Measurements from ENCODE around the gene SPON1. TPM values are rescaled to one million over a fixed set of nuclear protein-coding genes. Genes with fewer than 3 reads are reported as not detected.

SPON1 gene
- total and polyA plus RNA-seq, 2 of the 8 experiments (the other 6 are each of a cell fraction or from before 2014, with no cell fraction given) = 1.5 to 5.4 TPM

- FAIRE-seq = peak; percentile 94
- no peak overlapping the region for H2BK5ac ChIP-seq (ENCODE audit: low read depth, low read length)
- H3K23me2 ChIP-seq (ENCODE audit: low read depth, low read length) = no peaks in the 10 kb centered on the region; the same call in 1 of the 2 replicates
- no peak overlapping the region for H2AK5ac ChIP-seq (ENCODE audit: low read depth, low read length)
- WGBS, 2 experiments (ENCODE audit: extremely low coverage in 1 of 2, insufficient coverage in 1 of 2, insufficient read length in 1 of 2, insufficient replicate concordance in 2 of 2, low coverage in 1 of 2, low lambda C conversion rate in 2 of 2, missing lambda C conversion rate in 1 of 2) = 53% methylated on average over 5 of the region's 5 CpGs; no CpG with 5 or more reads in 1 of the 2 experiments
- no peak overlapping the region for H3K14ac ChIP-seq (ENCODE audit: insufficient read length)
- H3K4me3 ChIP-seq (ENCODE audit: extremely low read depth in 1 of 4, insufficient read depth in 2 of 4, low read depth in 3 of 4, low read length in 4 of 4) = no peak overlapping the region
- H3K4me2 ChIP-seq (ENCODE audit: insufficient read depth in 1 of 2, low read depth in 2 of 2, low read length in 2 of 2) = no peak overlapping the region; a peak in 2 of 4 replicates
- POLR2A ChIA-PET (ENCODE audit: partially characterized antibody) = interaction anchor here (0.6 to 1.0 kb wide), 2 partner anchors 80 to 274 kb away, joined by 3 read pairs; no protein-coding TSS in a partner anchor
- 0 out of 2 replicates have a peak overlapping the region, but pooled peaks have one; percentile 20 for H2AFZ ChIP-seq (ENCODE audit: low read length)
- H4K20me1 ChIP-seq (replicated peaks in 1 of 2; ENCODE audit: control insufficient read depth in 1 of 2, insufficient read depth in 2 of 2, low read length in 2 of 2) = no peaks in the 10 kb centered on the region
- no peak overlapping the region for H4K91ac ChIP-seq (replicated peaks; ENCODE audit: insufficient read length, low read length)
- no peaks in the 10 kb centered on the region for H3K36me3 ChIP-seq (ENCODE audit: control insufficient read depth in 2 of 4, insufficient read depth in 4 of 4, low read length in 3 of 4)
- no peak overlapping the region for H2BK20ac ChIP-seq (ENCODE audit: low read length)
- H3K4ac ChIP-seq (replicated peaks; ENCODE audit: insufficient read length, low read depth, low read length) = no peak overlapping the region
- peaks cover under 1 to 15% (median 7%) of the 10 kb centered on the region in 4 experiments for H3K27me3 ChIP-seq (replicated peaks in 1 of 4; ENCODE audit: control insufficient read depth in 3 of 4, extremely low read depth in 1 of 4, insufficient read depth in 3 of 4, low read length in 3 of 4)
- H3K27ac ChIP-seq (ENCODE audit: low read depth, low read length) = no peak overlapping the region
- H4K8ac ChIP-seq (ENCODE audit: extremely low read depth, insufficient read depth, low read length) = no peak overlapping the region
- CTCF ChIA-PET (ENCODE audit: partially characterized antibody) = interaction anchor here (0.7 to 11.3 kb wide), 45 partner anchors 9 to 462 kb away, joined by 3 to 101 read pairs (median 6); no protein-coding TSS in a partner anchor
- H3K4me1 ChIP-seq (replicated peaks in 1 of 4; ENCODE audit: control insufficient read depth in 3 of 4, insufficient read depth in 4 of 4, low read length in 3 of 4) = peaks cover 0 to 7% (median 4%) of the 10 kb centered on the region in 4 experiments; a peak in 6 of 7 replicates
- no peaks in the 10 kb centered on the region for H3K9me3 ChIP-seq (ENCODE audit: insufficient read depth in 2 of 2, low read depth in 1 of 2, low read length in 1 of 2)
- H3K79me2 ChIP-seq (ENCODE audit: control insufficient read depth in 1 of 2, insufficient read depth in 2 of 2, low read length in 2 of 2) = no peaks in the 10 kb centered on the region
- no peak overlapping the region for H3K18ac ChIP-seq (ENCODE audit: extremely low read depth, low read length)
- H3K23ac ChIP-seq (ENCODE audit: insufficient read length) = no peak overlapping the region
- H4K5ac ChIP-seq (ENCODE audit: insufficient read length, low read depth, low read length) = no peak overlapping the region
- no peak overlapping the region for H2BK120ac ChIP-seq (replicated peaks; ENCODE audit: low read depth, low read length)
- no peak overlapping the region; the same call in 1 of the 2 replicates for H2BK12ac ChIP-seq (ENCODE audit: low read depth, low read length)
- H2BK15ac ChIP-seq (ENCODE audit: low read length) = no peak overlapping the region
- no peak overlapping the region for H3K9ac ChIP-seq (replicated peaks in 1 of 4; ENCODE audit: extremely low read depth in 1 of 4, low read depth in 3 of 4, low read length in 3 of 4)
- DNase-seq (ENCODE audit: low read depth in 1 of 2, low spot score in 2 of 2) = peak in 1 of 2 experiments; percentile 63
- no peak overlapping the region for H3K56ac ChIP-seq (replicated peaks; ENCODE audit: insufficient read length, low read depth, low read length)
- H3K79me1 ChIP-seq (ENCODE audit: low read depth, low read length) = no peaks in the 10 kb centered on the region
- no peak for TF ChIP-seq TAF1 (IDR thresholded peaks at IDR 0.05; ENCODE audit: low read depth, low read length)
- TF ChIP-seq USF2 (IDR thresholded peaks at IDR 0.05; ENCODE audit: low read length) = peak; percentile 55; the same call in 1 of the 2 replicates
- no peak for TF ChIP-seq YY1 (IDR thresholded peaks at IDR 0.05; ENCODE audit: low read depth, low read length)
- no peak for TF ChIP-seq SUZ12 (IDR thresholded peaks at IDR 0.05; ENCODE audit: low read length)
- no peak for TF ChIP-seq MAFK (IDR thresholded peaks at IDR 0.05; ENCODE audit: low read depth, low read length)
- no peak for TF ChIP-seq EZH2 (IDR thresholded peaks at IDR 0.05; ENCODE audit: low read depth, low read length, severe bottlenecking)
- TF ChIP-seq TEAD4 (IDR thresholded peaks at IDR 0.05; ENCODE audit: low read depth, low read length) = no peak
- TF ChIP-seq RAD21 (IDR thresholded peaks at IDR 0.05 in 1 of 2, conservative IDR thresholded peaks at IDR 0.05 in 1 of 2; ENCODE audit: low read depth in 2 of 2, low read length in 2 of 2) = peak; percentile 91 to 93
- TF ChIP-seq GTF2F1 (IDR thresholded peaks at IDR 0.05; ENCODE audit: borderline replicate concordance, low read depth, low read length) = no peak
- TF ChIP-seq SP4 (IDR thresholded peaks at IDR 0.05; ENCODE audit: low read length) = no peak
- TF ChIP-seq ATF3 (IDR thresholded peaks at IDR 0.05; ENCODE audit: insufficient read depth, low read depth, low read length) = 0 out of 2 replicates have a peak, but pooled peaks have one; percentile 61
Observed at GRCh38 chr11:13955971-13956421, 6.5 kb upstream of the SPON1 start.
